SK-N-SH (cell line): Measurements from ENCODE around the gene GARRE1.

Source experiments
- EP300 ChIP-seq, 2 experiments: IDR thresholded peaks; 2 replicates each; pipeline versions ENCODE4 v1.4.0 to v1.6.1; 2012; ENCODE audit warnings: borderline replicate concordance in 1 of 2, low read depth in 1 of 2, low read length in 1 of 2
- FOXJ3 ChIP-seq: sonication (generic); formaldehyde crosslinking; IDR thresholded peaks from 2 replicates; pipeline ENCODE4 v1.5.1; 2020; ENCODE audit warnings: mild to moderate bottlenecking, missing genetic modification reagents
- POLR2AphosphoS5 ChIP-seq: IDR thresholded peaks from 2 replicates; pipeline ENCODE4 v1.6.1; 2012; ENCODE audit warnings: low read depth, low read length
- RAD21 ChIP-seq: IDR thresholded peaks from 2 replicates; pipeline ENCODE4 v1.6.1; 2012; ENCODE audit warnings: mild to moderate bottlenecking, low read length
- YY1 ChIP-seq: IDR thresholded peaks from 2 replicates; pipeline ENCODE4 v1.4.0; 2012; ENCODE audit warnings: low read depth, mild to moderate bottlenecking
- TF ChIP-seq, protein P1 (sequence below): fragments of 200-600 bp; sonication (generic); IDR thresholded peaks from 2 replicates; pipeline ENCODE4 v1.6.1; 2017; ENCODE audit warnings: antibody characterized with exemption, mild to moderate bottlenecking, moderate library complexity
- TF ChIP-seq, protein P2 (sequence below): IDR thresholded peaks from 2 replicates; pipeline ENCODE4 v1.4.0; 2012; ENCODE audit warnings: low read depth, borderline replicate concordance
- TF ChIP-seq, protein P3 (sequence below): IDR thresholded peaks from 2 replicates; pipeline ENCODE4 v1.6.1; 2012; ENCODE audit warnings: mild to moderate bottlenecking, low read depth, low read length, moderate library complexity
- TF ChIP-seq, protein P4 (sequence below): IDR thresholded peaks from 2 replicates; pipeline ENCODE4 v1.4.0; 2012; ENCODE audit warnings: low read depth

DNA sequence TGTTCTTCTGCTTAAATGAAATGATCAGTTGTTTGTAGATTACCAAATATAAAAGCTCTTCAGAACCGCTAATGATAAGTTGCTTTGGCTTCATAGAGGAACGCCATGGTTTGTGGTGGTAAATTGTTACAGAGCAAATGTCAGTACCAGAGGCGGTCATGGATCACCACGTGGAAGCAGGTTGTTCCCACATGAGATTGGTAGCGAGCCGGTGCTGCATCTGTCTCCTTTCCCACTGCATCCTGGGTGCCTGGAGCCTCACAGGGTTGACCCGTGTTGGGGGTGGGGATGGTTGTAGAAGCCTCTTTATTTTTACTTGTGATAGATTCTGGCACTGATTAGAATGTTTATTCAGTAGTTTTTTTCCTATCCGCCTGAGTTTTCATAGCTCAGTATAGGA is 14.7 kb downstream of the GARRE1 start:
- TF ChIP-seq FOXJ3 (CRISPR knock-in tag) (no peak), POLR2AphosphoS5 (no peak), YY1 (no peak), EP300 (IDR thresholded peaks at IDR 0.05; ENCODE audit: borderline replicate concordance in 1 of 2, low read depth in 1 of 2, low read length in 1 of 2) (no peak), RAD21 (no peak)
- TF ChIP-seq, protein P1, sequence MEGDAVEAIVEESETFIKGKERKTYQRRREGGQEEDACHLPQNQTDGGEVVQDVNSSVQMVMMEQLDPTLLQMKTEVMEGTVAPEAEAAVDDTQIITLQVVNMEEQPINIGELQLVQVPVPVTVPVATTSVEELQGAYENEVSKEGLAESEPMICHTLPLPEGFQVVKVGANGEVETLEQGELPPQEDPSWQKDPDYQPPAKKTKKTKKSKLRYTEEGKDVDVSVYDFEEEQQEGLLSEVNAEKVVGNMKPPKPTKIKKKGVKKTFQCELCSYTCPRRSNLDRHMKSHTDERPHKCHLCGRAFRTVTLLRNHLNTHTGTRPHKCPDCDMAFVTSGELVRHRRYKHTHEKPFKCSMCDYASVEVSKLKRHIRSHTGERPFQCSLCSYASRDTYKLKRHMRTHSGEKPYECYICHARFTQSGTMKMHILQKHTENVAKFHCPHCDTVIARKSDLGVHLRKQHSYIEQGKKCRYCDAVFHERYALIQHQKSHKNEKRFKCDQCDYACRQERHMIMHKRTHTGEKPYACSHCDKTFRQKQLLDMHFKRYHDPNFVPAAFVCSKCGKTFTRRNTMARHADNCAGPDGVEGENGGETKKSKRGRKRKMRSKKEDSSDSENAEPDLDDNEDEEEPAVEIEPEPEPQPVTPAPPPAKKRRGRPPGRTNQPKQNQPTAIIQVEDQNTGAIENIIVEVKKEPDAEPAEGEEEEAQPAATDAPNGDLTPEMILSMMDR = no peak
- TF ChIP-seq, protein P2, sequence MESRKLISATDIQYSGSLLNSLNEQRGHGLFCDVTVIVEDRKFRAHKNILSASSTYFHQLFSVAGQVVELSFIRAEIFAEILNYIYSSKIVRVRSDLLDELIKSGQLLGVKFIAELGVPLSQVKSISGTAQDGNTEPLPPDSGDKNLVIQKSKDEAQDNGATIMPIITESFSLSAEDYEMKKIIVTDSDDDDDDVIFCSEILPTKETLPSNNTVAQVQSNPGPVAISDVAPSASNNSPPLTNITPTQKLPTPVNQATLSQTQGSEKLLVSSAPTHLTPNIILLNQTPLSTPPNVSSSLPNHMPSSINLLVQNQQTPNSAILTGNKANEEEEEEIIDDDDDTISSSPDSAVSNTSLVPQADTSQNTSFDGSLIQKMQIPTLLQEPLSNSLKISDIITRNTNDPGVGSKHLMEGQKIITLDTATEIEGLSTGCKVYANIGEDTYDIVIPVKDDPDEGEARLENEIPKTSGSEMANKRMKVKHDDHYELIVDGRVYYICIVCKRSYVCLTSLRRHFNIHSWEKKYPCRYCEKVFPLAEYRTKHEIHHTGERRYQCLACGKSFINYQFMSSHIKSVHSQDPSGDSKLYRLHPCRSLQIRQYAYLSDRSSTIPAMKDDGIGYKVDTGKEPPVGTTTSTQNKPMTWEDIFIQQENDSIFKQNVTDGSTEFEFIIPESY = no peak
- TF ChIP-seq, protein P3, sequence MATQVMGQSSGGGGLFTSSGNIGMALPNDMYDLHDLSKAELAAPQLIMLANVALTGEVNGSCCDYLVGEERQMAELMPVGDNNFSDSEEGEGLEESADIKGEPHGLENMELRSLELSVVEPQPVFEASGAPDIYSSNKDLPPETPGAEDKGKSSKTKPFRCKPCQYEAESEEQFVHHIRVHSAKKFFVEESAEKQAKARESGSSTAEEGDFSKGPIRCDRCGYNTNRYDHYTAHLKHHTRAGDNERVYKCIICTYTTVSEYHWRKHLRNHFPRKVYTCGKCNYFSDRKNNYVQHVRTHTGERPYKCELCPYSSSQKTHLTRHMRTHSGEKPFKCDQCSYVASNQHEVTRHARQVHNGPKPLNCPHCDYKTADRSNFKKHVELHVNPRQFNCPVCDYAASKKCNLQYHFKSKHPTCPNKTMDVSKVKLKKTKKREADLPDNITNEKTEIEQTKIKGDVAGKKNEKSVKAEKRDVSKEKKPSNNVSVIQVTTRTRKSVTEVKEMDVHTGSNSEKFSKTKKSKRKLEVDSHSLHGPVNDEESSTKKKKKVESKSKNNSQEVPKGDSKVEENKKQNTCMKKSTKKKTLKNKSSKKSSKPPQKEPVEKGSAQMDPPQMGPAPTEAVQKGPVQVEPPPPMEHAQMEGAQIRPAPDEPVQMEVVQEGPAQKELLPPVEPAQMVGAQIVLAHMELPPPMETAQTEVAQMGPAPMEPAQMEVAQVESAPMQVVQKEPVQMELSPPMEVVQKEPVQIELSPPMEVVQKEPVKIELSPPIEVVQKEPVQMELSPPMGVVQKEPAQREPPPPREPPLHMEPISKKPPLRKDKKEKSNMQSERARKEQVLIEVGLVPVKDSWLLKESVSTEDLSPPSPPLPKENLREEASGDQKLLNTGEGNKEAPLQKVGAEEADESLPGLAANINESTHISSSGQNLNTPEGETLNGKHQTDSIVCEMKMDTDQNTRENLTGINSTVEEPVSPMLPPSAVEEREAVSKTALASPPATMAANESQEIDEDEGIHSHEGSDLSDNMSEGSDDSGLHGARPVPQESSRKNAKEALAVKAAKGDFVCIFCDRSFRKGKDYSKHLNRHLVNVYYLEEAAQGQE = no peak
- TF ChIP-seq, protein P4, sequence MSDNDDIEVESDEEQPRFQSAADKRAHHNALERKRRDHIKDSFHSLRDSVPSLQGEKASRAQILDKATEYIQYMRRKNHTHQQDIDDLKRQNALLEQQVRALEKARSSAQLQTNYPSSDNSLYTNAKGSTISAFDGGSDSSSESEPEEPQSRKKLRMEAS = no peak
